Activated naive CD8-positive, alpha-beta T cell treated with anti-CD3 and anti-CD28 coated beads for 36 hours (primary cell): Measurements from ENCODE around the gene UBR3. TPM values are rescaled to one million over a fixed set of nuclear protein-coding genes. Genes with fewer than 3 reads are reported as not detected.
"Not testable (repeated sequence)": the region's sequence is repeated elsewhere in the genome, so short reads cannot be mapped to it uniquely, and the experiment has no call there.

Experiments
- DNase-seq: peaks from one replicate; pipeline ENCODE4 v3.0.0; 2021
- H3K27ac Mint-ChIP-seq: one replicate; pipeline ENCODE4 v1.8.0; 2022; ENCODE audit warnings: mild to moderate bottlenecking, moderate library complexity, mixed read lengths
- H3K27me3 Mint-ChIP-seq: one replicate; pipeline ENCODE4 v1.8.0; 2022; ENCODE audit warnings: mild to moderate bottlenecking, mixed read lengths
- H3K36me3 Mint-ChIP-seq: one replicate; pipeline ENCODE4 v1.8.0; 2021; ENCODE audit warnings: mild to moderate bottlenecking, mixed read lengths
- H3K4me1 Mint-ChIP-seq: one replicate; pipeline ENCODE4 v1.8.0; 2021; ENCODE audit warnings: mixed read lengths
- H3K4me3 Mint-ChIP-seq: one replicate; pipeline ENCODE4 v1.8.0; 2022; ENCODE audit warnings: mild to moderate bottlenecking, moderate library complexity, mixed read lengths
- H3K9me3 Mint-ChIP-seq: one replicate; pipeline ENCODE4 v1.8.0; 2022; ENCODE audit warnings: mixed read lengths
- total RNA-seq, 2 experiments: library from RNA; stranded (reverse); gene quantifications; one replicate each; pipeline ENCODE4 v1.2.3, GENCODE V29; 2021

The UBR3 gene
- total RNA-seq, 2 experiments from 2014 or later, result 15.1 to 17.7 TPM

GRCh38 chr2:169928463-169928864 lies 101.2 kb downstream of the UBR3 start:
- no peak for DNase-seq
- Mint-ChIP-seq H3K27me3 (no peaks in the 10 kb centered on the region), H3K4me1 (no peaks in the 10 kb centered on the region), H3K9me3 (no peaks in the 10 kb centered on the region), H3K36me3 (no peaks in the 10 kb centered on the region), H3K27ac (no peak overlapping the region), H3K4me3 (no peak overlapping the region)

- H3K4me1 Mint-ChIP-seq, result no peaks in the 10 kb centered on the region
- no peak for DNase-seq
- no peak overlapping the region for H3K27ac Mint-ChIP-seq
- no peaks in the 10 kb centered on the region for H3K9me3 Mint-ChIP-seq
- H3K36me3 Mint-ChIP-seq, result peaks cover 12% of the 10 kb centered on the region
- no peaks in the 10 kb centered on the region for H3K27me3 Mint-ChIP-seq
- no peak overlapping the region for H3K4me3 Mint-ChIP-seq
Measured at GRCh38 chr2:169933124-169933711, 106.0 kb downstream of the UBR3 start.

GRCh38 chr2:169936652-169937051 lies 109.4 kb downstream of the UBR3 start:
- DNase-seq, H3K9me3 Mint-ChIP-seq, H3K4me3 Mint-ChIP-seq, H3K27me3 Mint-ChIP-seq, H3K27ac Mint-ChIP-seq, H3K4me1 Mint-ChIP-seq: not testable (repeated sequence)
- peaks cover 12% of the 10 kb centered on the region for H3K36me3 Mint-ChIP-seq

GRCh38 chr2:169945515-169945914 lies 118.3 kb downstream of the UBR3 start:
- no peak overlapping the region for H3K4me3 Mint-ChIP-seq
- H3K27me3 Mint-ChIP-seq, result no peaks in the 10 kb centered on the region
- no peak overlapping the region for H3K27ac Mint-ChIP-seq
- peaks cover 13% of the 10 kb centered on the region for H3K36me3 Mint-ChIP-seq
- H3K4me1 Mint-ChIP-seq, result peaks cover 10% of the 10 kb centered on the region
- H3K9me3 Mint-ChIP-seq, result no peaks in the 10 kb centered on the region
- no peak for DNase-seq

- H3K27ac Mint-ChIP-seq, result no peak overlapping the region
Measured at GRCh38 chr2:169946092-169946491, 118.8 kb downstream of the UBR3 start.

GRCh38 chr2:169946546-169946945 lies 119.3 kb downstream of the UBR3 start:
- H3K27me3 Mint-ChIP-seq, result no peaks in the 10 kb centered on the region

More at GRCh38 chr2:169946092-169946491, 118.8 kb downstream of the UBR3 start:
- no peaks in the 10 kb centered on the region for H3K9me3 Mint-ChIP-seq
- H3K27me3 Mint-ChIP-seq, result no peaks in the 10 kb centered on the region
- H3K36me3 Mint-ChIP-seq, result peaks cover 13% of the 10 kb centered on the region
- DNase-seq, result no peak
- peaks cover 10% of the 10 kb centered on the region for H3K4me1 Mint-ChIP-seq
- no peak overlapping the region for H3K4me3 Mint-ChIP-seq

GRCh38 chr2:169955940-169956339 lies 128.7 kb downstream of the UBR3 start:
- Mint-ChIP-seq H3K4me1 (no peaks in the 10 kb centered on the region), H3K27me3 (no peaks in the 10 kb centered on the region), H3K9me3 (peaks cover 4% of the 10 kb centered on the region), H3K36me3 (peaks cover 35% of the 10 kb centered on the region), H3K4me3 (no peak overlapping the region), H3K27ac (no peak overlapping the region)
- DNase-seq, result no peak

More at GRCh38 chr2:169946546-169946945, 119.3 kb downstream of the UBR3 start:
- no peak overlapping the region for H3K27ac Mint-ChIP-seq
- H3K9me3 Mint-ChIP-seq, result no peaks in the 10 kb centered on the region
- H3K36me3 Mint-ChIP-seq, result peaks cover 13% of the 10 kb centered on the region
- DNase-seq, result no peak
- H3K4me3 Mint-ChIP-seq, result no peak overlapping the region
- H3K4me1 Mint-ChIP-seq, result peaks cover 10% of the 10 kb centered on the region

- not testable (repeated sequence) for H3K27me3 Mint-ChIP-seq, H3K9me3 Mint-ChIP-seq, H3K4me3 Mint-ChIP-seq, H3K27ac Mint-ChIP-seq, H3K4me1 Mint-ChIP-seq, DNase-seq
- H3K36me3 Mint-ChIP-seq, result peaks cover 42% of the 10 kb centered on the region
Measured at GRCh38 chr2:169957219-169957618, 130.0 kb downstream of the UBR3 start.

- peaks cover 32% of the 10 kb centered on the region for H3K36me3 Mint-ChIP-seq
- no peaks in the 10 kb centered on the region for H3K4me1 Mint-ChIP-seq
- no peak for DNase-seq
- no peaks in the 10 kb centered on the region for H3K27me3 Mint-ChIP-seq
- H3K9me3 Mint-ChIP-seq, result peaks cover 4% of the 10 kb centered on the region
- no peak overlapping the region for H3K27ac Mint-ChIP-seq
- no peak overlapping the region for H3K4me3 Mint-ChIP-seq
Measured at GRCh38 chr2:169961911-169962310, 134.7 kb downstream of the UBR3 start.

GRCh38 chr2:169963786-169964185 lies 136.5 kb downstream of the UBR3 start:
- H3K9me3 Mint-ChIP-seq, result no peaks in the 10 kb centered on the region
- H3K27ac Mint-ChIP-seq, result no peak overlapping the region
- H3K27me3 Mint-ChIP-seq, result no peaks in the 10 kb centered on the region
- H3K4me1 Mint-ChIP-seq, result no peaks in the 10 kb centered on the region
- no peak overlapping the region for H3K4me3 Mint-ChIP-seq
- no peak for DNase-seq
- H3K36me3 Mint-ChIP-seq, result peaks cover 27% of the 10 kb centered on the region

GRCh38 chr2:169964740-169965139 lies 137.5 kb downstream of the UBR3 start:
- Mint-ChIP-seq H3K27me3 (no peaks in the 10 kb centered on the region), H3K9me3 (no peaks in the 10 kb centered on the region), H3K36me3 (peaks cover 31% of the 10 kb centered on the region), H3K4me3 (no peak overlapping the region), H3K27ac (no peak overlapping the region), H3K4me1 (no peaks in the 10 kb centered on the region)
- no peak for DNase-seq

- DNase-seq, result no peak
- no peaks in the 10 kb centered on the region for H3K27me3 Mint-ChIP-seq
- peaks cover 36% of the 10 kb centered on the region for H3K36me3 Mint-ChIP-seq
- H3K4me1 Mint-ChIP-seq, result no peaks in the 10 kb centered on the region
- H3K4me3 Mint-ChIP-seq, result no peak overlapping the region
- H3K27ac Mint-ChIP-seq, result no peak overlapping the region
- H3K9me3 Mint-ChIP-seq, result no peaks in the 10 kb centered on the region
Measured at GRCh38 chr2:169965495-169965894, 138.2 kb downstream of the UBR3 start.

GRCh38 chr2:169966454-169966853 lies 139.2 kb downstream of the UBR3 start:
- Mint-ChIP-seq H3K4me1 (no peaks in the 10 kb centered on the region), H3K27ac (no peak overlapping the region), H3K4me3 (no peak overlapping the region), H3K36me3 (peaks cover 33% of the 10 kb centered on the region), H3K9me3 (no peaks in the 10 kb centered on the region), H3K27me3 (no peaks in the 10 kb centered on the region)
- no peak for DNase-seq

GRCh38 chr2:169968743-169969142 lies 141.5 kb downstream of the UBR3 start:
- Mint-ChIP-seq H3K4me3 (no peak overlapping the region), H3K4me1 (no peaks in the 10 kb centered on the region), H3K36me3 (peaks cover 33% of the 10 kb centered on the region), H3K9me3 (peaks cover 4% of the 10 kb centered on the region), H3K27me3 (no peaks in the 10 kb centered on the region), H3K27ac (no peak overlapping the region)
- no peak for DNase-seq

GRCh38 chr2:169975221-169975620 lies 148.0 kb downstream of the UBR3 start:
- Mint-ChIP-seq H3K36me3 (peaks cover 65% of the 10 kb centered on the region), H3K27ac (no peak overlapping the region), H3K4me3 (no peak overlapping the region), H3K4me1 (no peaks in the 10 kb centered on the region), H3K9me3 (peaks cover 29% of the 10 kb centered on the region), H3K27me3 (no peaks in the 10 kb centered on the region)
- DNase-seq, result no peak

- H3K4me3 Mint-ChIP-seq, result no peak overlapping the region
- H3K4me1 Mint-ChIP-seq, result peaks cover 2% of the 10 kb centered on the region
- no peak overlapping the region for H3K27ac Mint-ChIP-seq
- no peak for DNase-seq
- H3K9me3 Mint-ChIP-seq, result peaks cover 29% of the 10 kb centered on the region
- H3K36me3 Mint-ChIP-seq, result peaks cover 63% of the 10 kb centered on the region
- no peaks in the 10 kb centered on the region for H3K27me3 Mint-ChIP-seq
Measured at GRCh38 chr2:169976335-169976851, 149.1 kb downstream of the UBR3 start.
